Smooth muscle cell (in vitro differentiated cells): ENCODE measurements around the gene SUN1. TPM values are rescaled to one million over a fixed set of nuclear protein-coding genes. Genes with fewer than 3 reads are reported as not detected.

Source experiments
- DNase-seq: peaks from one replicate; lab custom pipeline; 2025; ENCODE audit not compliant: unreplicated experiment; lab: John Stamatoyannopoulos, UW
- H2AFZ ChIP-seq: fragments of 200-600 bp; sonication (generic); 2 replicates; pipeline ENCODE4 v1.6.0; 2016; ENCODE audit warnings: antibody characterized with exemption, low read depth, mild to moderate bottlenecking
- H3F3A ChIP-seq: fragments of 200-600 bp; sonication (generic); 2 replicates; pipeline ENCODE4 v1.6.0; 2017; ENCODE audit warnings: antibody characterized with exemption, low read depth
- H3K27ac ChIP-seq: fragments of 200-600 bp; sonication (generic); 2 replicates; pipeline ENCODE4 v1.5.1; 2016; ENCODE audit warnings: low read depth, mild to moderate bottlenecking
- H3K27me3 ChIP-seq: fragments of 200-600 bp; sonication (generic); 2 replicates; pipeline ENCODE4 v1.6.1; 2016; ENCODE audit warnings: low read depth, mild to moderate bottlenecking
- H3K36me3 ChIP-seq: fragments of 200-600 bp; sonication (generic); 2 replicates; pipeline ENCODE4 v1.5.1; 2016; ENCODE audit warnings: low read depth
- H3K4me1 ChIP-seq: fragments of 200-600 bp; sonication (generic); 2 replicates; pipeline ENCODE4 v1.5.1; 2016; ENCODE audit warnings: low read depth
- H3K4me2 ChIP-seq: fragments of 200-600 bp; sonication (generic); 2 replicates; pipeline ENCODE4 v1.6.0; 2016; ENCODE audit warnings: mild to moderate bottlenecking
- H3K4me3 ChIP-seq: fragments of 200-600 bp; sonication (generic); 2 replicates; pipeline ENCODE4 v1.5.1; 2016; ENCODE audit warnings: mild to moderate bottlenecking
- H3K79me2 ChIP-seq: fragments of 200-600 bp; sonication (generic); 2 replicates; pipeline ENCODE4 v1.6.0; 2016; ENCODE audit warnings: low read depth, mild to moderate bottlenecking
- H3K9ac ChIP-seq: fragments of 200-600 bp; sonication (generic); 2 replicates; pipeline ENCODE4 v1.6.0; 2016; ENCODE audit warnings: low read depth
- H3K9me3 ChIP-seq: fragments of 200-600 bp; sonication (generic); replicated peaks from 2 replicates; pipeline ENCODE4 v1.5.1; 2016; ENCODE audit warnings: low read depth
- H4K20me1 ChIP-seq: fragments of 200-600 bp; sonication (generic); 2 replicates; pipeline ENCODE4 v1.6.0; 2016; ENCODE audit warnings: low read depth
- WGBS: methylation state at CpG from one replicate; pipeline ENCODE4 v1.1.7; 2016; ENCODE audit warnings: low lambda C conversion rate; 5-methylcytosine and 5-hydroxymethylcytosine counted together
- polyA plus RNA-seq: library from polyadenylated mRNA; unstranded; fragments of >200 nt; fragmentation: Nextera tagmentation; extraction: Ambion mirVana; gene quantifications from 2 replicates; pipeline ENCODE4 v1.2.1, GENCODE V29; 2016
- total RNA-seq: library from RNA; depleted of rRNA; stranded (reverse); fragments of >200 nt; gene quantifications from 2 replicates; pipeline ENCODE4 v1.2.3, GENCODE V29; 2014
- TF ChIP-seq, protein P1 (sequence below): fragments of 200-600 bp; sonication (generic); IDR thresholded peaks from 2 replicates; pipeline ENCODE4 v1.5.1; 2017; ENCODE audit warnings: borderline replicate concordance, mild to moderate bottlenecking, antibody characterized with exemption; ENCODE audit not compliant: insufficient read depth, poor library complexity, severe bottlenecking

SUN1 gene
- total and polyA plus RNA-seq, 2 experiments from 2014 or later = 50.7 to 90.3 TPM

DNA sequence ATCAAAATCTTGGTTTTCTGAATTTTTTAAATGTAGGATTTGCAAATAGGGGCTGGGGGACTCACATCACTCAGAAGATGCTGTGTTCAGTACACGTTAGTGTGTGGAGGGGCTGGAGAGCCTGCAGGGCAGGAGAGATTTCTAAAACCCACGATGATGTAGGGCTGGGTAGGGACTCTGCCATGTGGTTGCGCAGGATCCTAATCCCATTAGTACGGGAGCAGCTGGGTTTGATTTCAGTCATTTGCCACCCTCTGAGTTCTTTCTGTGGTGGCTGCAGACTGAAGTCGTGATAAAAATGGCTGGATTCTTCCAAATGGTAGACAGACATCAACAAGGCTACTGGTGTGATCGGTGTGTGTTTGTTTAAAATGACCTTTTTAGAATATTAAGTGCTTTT lies 29.9 kb downstream of the SUN1 start:
- Histone ChIP-seq H3K9me3 (no peaks in the 10 kb centered on the region), H3K27me3 (no peaks in the 10 kb centered on the region), H3K4me2 (no peak overlapping the region), H3K4me1 (no peaks in the 10 kb centered on the region), H3K79me2 (no peaks in the 10 kb centered on the region), H2AFZ (no peak overlapping the region), H3K9ac (no peak overlapping the region), H3F3A (no peaks in the 10 kb centered on the region), H3K36me3 (peaks cover 13% of the 10 kb centered on the region), H3K27ac (no peak overlapping the region), H3K4me3 (no peak overlapping the region), H4K20me1 (no peaks in the 10 kb centered on the region)
- TF ChIP-seq, protein P1, sequence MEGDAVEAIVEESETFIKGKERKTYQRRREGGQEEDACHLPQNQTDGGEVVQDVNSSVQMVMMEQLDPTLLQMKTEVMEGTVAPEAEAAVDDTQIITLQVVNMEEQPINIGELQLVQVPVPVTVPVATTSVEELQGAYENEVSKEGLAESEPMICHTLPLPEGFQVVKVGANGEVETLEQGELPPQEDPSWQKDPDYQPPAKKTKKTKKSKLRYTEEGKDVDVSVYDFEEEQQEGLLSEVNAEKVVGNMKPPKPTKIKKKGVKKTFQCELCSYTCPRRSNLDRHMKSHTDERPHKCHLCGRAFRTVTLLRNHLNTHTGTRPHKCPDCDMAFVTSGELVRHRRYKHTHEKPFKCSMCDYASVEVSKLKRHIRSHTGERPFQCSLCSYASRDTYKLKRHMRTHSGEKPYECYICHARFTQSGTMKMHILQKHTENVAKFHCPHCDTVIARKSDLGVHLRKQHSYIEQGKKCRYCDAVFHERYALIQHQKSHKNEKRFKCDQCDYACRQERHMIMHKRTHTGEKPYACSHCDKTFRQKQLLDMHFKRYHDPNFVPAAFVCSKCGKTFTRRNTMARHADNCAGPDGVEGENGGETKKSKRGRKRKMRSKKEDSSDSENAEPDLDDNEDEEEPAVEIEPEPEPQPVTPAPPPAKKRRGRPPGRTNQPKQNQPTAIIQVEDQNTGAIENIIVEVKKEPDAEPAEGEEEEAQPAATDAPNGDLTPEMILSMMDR = no peak
- DNase-seq = no peak
- WGBS = 97% methylated on average over 6 of the region's 6 CpGs

DNA sequence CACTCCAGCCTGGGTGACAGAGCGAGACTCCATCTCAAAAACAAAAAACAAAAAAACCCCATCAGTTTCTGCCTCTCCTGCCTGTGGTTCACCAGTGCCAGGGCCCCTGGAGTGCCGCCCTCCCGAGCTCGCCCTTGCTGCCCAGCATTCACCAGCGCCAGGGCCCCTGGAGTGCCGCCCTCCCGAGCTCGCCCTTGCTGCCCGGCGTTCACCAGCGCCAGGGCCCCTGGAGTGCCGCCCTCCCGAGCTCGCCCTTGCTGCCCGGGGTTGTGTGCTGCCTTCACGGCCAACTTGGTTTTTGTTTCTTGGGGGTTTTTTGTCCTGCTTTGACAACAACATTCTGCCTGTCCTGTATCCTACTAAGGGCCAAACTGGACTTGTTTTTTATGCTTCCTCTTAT lies 30.8 kb downstream of the SUN1 start:
- no peaks in the 10 kb centered on the region for H3F3A ChIP-seq
- no peaks in the 10 kb centered on the region for H3K4me1 ChIP-seq
- TF ChIP-seq, protein P1 = no peak
- H3K27me3 ChIP-seq = no peaks in the 10 kb centered on the region
- no peak overlapping the region for H3K4me3 ChIP-seq
- H3K9ac ChIP-seq = no peak overlapping the region
- H2AFZ ChIP-seq = no peak overlapping the region
- no peaks in the 10 kb centered on the region for H3K79me2 ChIP-seq
- H3K27ac ChIP-seq = no peak overlapping the region
- no peaks in the 10 kb centered on the region for H4K20me1 ChIP-seq
- no peak for DNase-seq
- 95% methylated on average over 16 of the region's 16 CpGs for WGBS
- H3K36me3 ChIP-seq = peaks cover 13% of the 10 kb centered on the region
- no peak overlapping the region for H3K4me2 ChIP-seq
- H3K9me3 ChIP-seq = no peaks in the 10 kb centered on the region

DNA sequence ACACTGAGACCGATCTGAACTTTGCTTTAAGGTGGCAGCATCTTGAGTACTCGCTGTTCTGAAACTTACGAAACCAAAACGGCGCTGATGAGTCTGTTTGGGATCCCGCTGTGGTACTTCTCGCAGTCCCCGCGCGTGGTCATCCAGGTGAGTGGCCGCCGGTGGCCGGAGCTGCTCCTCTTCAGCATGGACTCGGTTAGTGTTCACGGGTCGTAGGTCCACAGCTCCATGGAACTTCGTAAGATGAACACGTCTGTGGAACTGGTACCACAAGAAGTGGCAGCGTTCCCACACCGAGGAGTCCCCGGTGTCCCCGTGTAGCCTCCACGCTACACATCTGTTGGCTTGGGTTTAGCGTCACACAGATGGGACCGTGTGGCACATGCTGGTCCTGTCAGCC lies 33.6 kb downstream of the SUN1 start:
- peaks cover 13% of the 10 kb centered on the region for H3K36me3 ChIP-seq
- no peaks in the 10 kb centered on the region for H3K4me1 ChIP-seq
- no peaks in the 10 kb centered on the region for H4K20me1 ChIP-seq
- no peaks in the 10 kb centered on the region for H3K79me2 ChIP-seq
- TF ChIP-seq, protein P1 = no peak
- H3K27ac ChIP-seq = no peak overlapping the region
- no peak overlapping the region for H3K4me3 ChIP-seq
- H3K9ac ChIP-seq = no peak overlapping the region
- H3K4me2 ChIP-seq = no peak overlapping the region
- no peaks in the 10 kb centered on the region for H3F3A ChIP-seq
- no peaks in the 10 kb centered on the region for H3K9me3 ChIP-seq
- H3K27me3 ChIP-seq = no peaks in the 10 kb centered on the region
- no peak overlapping the region for H2AFZ ChIP-seq
- no peak for DNase-seq
- WGBS = 98% methylated on average over 25 of the region's 25 CpGs

DNA sequence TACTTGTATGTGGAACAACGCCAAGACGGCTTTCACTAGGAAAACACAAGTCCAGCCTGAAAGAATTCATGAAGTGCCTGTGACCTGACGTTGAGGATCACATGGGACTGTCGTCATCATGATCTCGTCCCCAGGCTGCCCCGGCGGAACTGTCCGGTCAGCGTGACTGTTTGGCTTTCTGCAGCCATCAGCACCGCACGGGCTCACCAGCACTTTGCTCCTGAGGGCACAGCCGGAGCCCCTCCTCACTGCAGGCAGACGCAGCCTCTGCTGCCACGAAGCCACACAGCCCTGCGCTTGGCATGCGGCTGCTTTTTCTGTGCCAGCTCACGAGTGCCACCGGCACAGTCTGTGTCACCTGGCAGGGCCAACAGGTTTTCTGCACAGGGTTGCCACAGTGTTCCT lies 34.7 kb downstream of the SUN1 start:
- no peak overlapping the region for H2AFZ ChIP-seq
- DNase-seq = no peak
- peaks cover 1% of the 10 kb centered on the region for H3F3A ChIP-seq
- no peak overlapping the region for H3K4me2 ChIP-seq
- H3K4me3 ChIP-seq = no peak overlapping the region
- TF ChIP-seq, protein P1 = no peak
- H3K27ac ChIP-seq = no peak overlapping the region
- 95% methylated on average over 18 of the region's 18 CpGs for WGBS
- H3K9me3 ChIP-seq = no peaks in the 10 kb centered on the region
- H3K79me2 ChIP-seq = no peaks in the 10 kb centered on the region
- no peaks in the 10 kb centered on the region for H3K4me1 ChIP-seq
- no peaks in the 10 kb centered on the region for H3K27me3 ChIP-seq
- peaks cover 8% of the 10 kb centered on the region for H3K36me3 ChIP-seq
- no peak overlapping the region for H3K9ac ChIP-seq
- no peaks in the 10 kb centered on the region for H4K20me1 ChIP-seq
